Measurements from ENCODE around the gene NCR2. TPM values are rescaled to one million over a fixed set of nuclear protein-coding genes. Genes with fewer than 3 reads are reported as not detected.

The NCR2 gene
- total and polyA plus RNA-seq, 9 donors: not detected

- Histone ChIP-seq H3K9me3 (peaks cover 0 to 3% of the 10 kb centered on the region in 2 donors), H3K27ac (no peak overlapping the region), H3K27me3 (no peaks in the 10 kb centered on the region), H3K4me1 (ENCODE audit: insufficient read depth) (no peaks in the 10 kb centered on the region), H3K4me3 (no peak overlapping the region), H3K36me3 (no peaks in the 10 kb centered on the region)
- intact Hi-C loops (cut with DNase I): no loop called here
- DNase-seq: no peak
- no peak for TF ChIP-seq EP300 (IDR thresholded peaks at IDR 0.05)
- no peak for TF ChIP-seq CTCF (IDR thresholded peaks at IDR 0.05)
- no peak for TF ChIP-seq POLR2A (IDR thresholded peaks at IDR 0.05)
- 51 to 60% (median 53%) methylated on average over 3 of the region's 3 CpGs for WGBS, 3 donors
These were observed 36.5 kb upstream of the NCR2 start for GRCh38 chr6:41298785-41299502.

- intact Hi-C loops (cut with DNase I): no loop called here
- TF ChIP-seq EP300 (IDR thresholded peaks at IDR 0.05): no peak
- no peak for TF ChIP-seq POLR2A (IDR thresholded peaks at IDR 0.05)
- no peak for TF ChIP-seq CTCF (IDR thresholded peaks at IDR 0.05)
- Histone ChIP-seq H3K27ac (no peak overlapping the region), H3K36me3 (no peaks in the 10 kb centered on the region), H3K27me3 (no peaks in the 10 kb centered on the region), H3K4me3 (no peak overlapping the region), H3K9me3 (no peaks in the 10 kb centered on the region), H3K4me1 (ENCODE audit: insufficient read depth) (no peaks in the 10 kb centered on the region)
- no peak for DNase-seq
- WGBS, 3 donors: 71 to 79% (median 76%) methylated on average over 5 of the region's 5 CpGs
These were observed 32.8 kb upstream of the NCR2 start for GRCh38 chr6:41302638-41303037.

- WGBS, 3 donors: 12 to 23% (median 21%) methylated on average over 13 of the region's 13 CpGs
These were observed 29.1 kb upstream of the NCR2 start for GRCh38 chr6:41306187-41306854.

GRCh38 chr6:41315203-41315602, 20.2 kb upstream of the NCR2 start:
- Histone ChIP-seq H3K4me1 (ENCODE audit: insufficient read depth) (peaks cover 3% of the 10 kb centered on the region), H3K4me3 (no peak overlapping the region), H3K36me3 (no peaks in the 10 kb centered on the region), H3K27ac (no peak overlapping the region), H3K27me3 (no peaks in the 10 kb centered on the region), H3K9me3 (no peaks in the 10 kb centered on the region)
- intact Hi-C loops (cut with DNase I): no loop called here
- WGBS, 3 donors: 44 to 54% (median 49%) methylated on average over 2 of the region's 2 CpGs
- TF ChIP-seq POLR2A (IDR thresholded peaks at IDR 0.05) (no peak), CTCF (IDR thresholded peaks at IDR 0.05) (no peak), EP300 (IDR thresholded peaks at IDR 0.05) (no peak)
- DNase-seq: no peak

More at GRCh38 chr6:41306187-41306854, 29.1 kb upstream of the NCR2 start:
- Histone ChIP-seq H3K36me3 (no peaks in the 10 kb centered on the region), H3K27ac (no peak overlapping the region), H3K9me3 (no peaks in the 10 kb centered on the region), H3K4me3 (no peak overlapping the region), H3K4me1 (ENCODE audit: insufficient read depth) (no peaks in the 10 kb centered on the region), H3K27me3 (no peaks in the 10 kb centered on the region)
- TF ChIP-seq CTCF (IDR thresholded peaks at IDR 0.05) (no peak), POLR2A (IDR thresholded peaks at IDR 0.05) (no peak), EP300 (IDR thresholded peaks at IDR 0.05) (no peak)
- intact Hi-C loops (cut with DNase I): no loop called here
- DNase-seq: no peak

Measured in ovary (tissue), 9 donors.